Measurements from ENCODE around the gene TXNRD3. TPM values are rescaled to one million over a fixed set of nuclear protein-coding genes. Genes with fewer than 3 reads are reported as not detected.

TXNRD3 gene
- total and polyA plus RNA-seq, 12 donors: 6.8 to 20.8 (median 10.6) TPM

GRCh38 chr3:126557761-126558160 is 97.2 kb downstream of the TXNRD3 start:
- H3K4me3 ChIP-seq: no peak overlapping the region
- peak in 2 of 7 donors; percentile 8 to 9 for DNase-seq
- no peaks in the 10 kb centered on the region for H3K9me3 ChIP-seq (replicated peaks in 1 of 3)
- TF ChIP-seq POLR2A (IDR thresholded peaks at IDR 0.05) (no peak), CTCF (IDR thresholded peaks at IDR 0.05) (no peak)
- no peaks in the 10 kb centered on the region for H3K4me1 ChIP-seq (replicated peaks in 1 of 2)
- H3K27ac ChIP-seq: no peak overlapping the region
- intact Hi-C loops (cut with DNase I): no loop called here
- WGBS, 4 donors: 48 to 78% (median 71%) methylated on average over 3 to 6 of the region's 6 CpGs
- H3K36me3 ChIP-seq (replicated peaks in 1 of 2): no peaks in the 10 kb centered on the region
- no peaks in the 10 kb centered on the region for H3K27me3 ChIP-seq

GRCh38 chr3:126557415-126557745 is 97.5 kb downstream of the TXNRD3 start:
- 88 to 100% (median 93%) methylated on average over 2 to 11 of the region's 11 CpGs for WGBS, 4 donors
- intact Hi-C loops (cut with DNase I): no loop called here
- H3K27ac ChIP-seq: no peak overlapping the region
- H3K36me3 ChIP-seq (replicated peaks in 1 of 2): no peaks in the 10 kb centered on the region
- no peaks in the 10 kb centered on the region for H3K4me1 ChIP-seq (replicated peaks in 1 of 2)
- DNase-seq: peak in 2 of 7 donors; percentile 10 to 37
- H3K4me3 ChIP-seq: no peak overlapping the region
- H3K9me3 ChIP-seq (replicated peaks in 1 of 3): no peaks in the 10 kb centered on the region
- H3K27me3 ChIP-seq: no peaks in the 10 kb centered on the region
- no peak for TF ChIP-seq CTCF (IDR thresholded peaks at IDR 0.05)
- no peak for TF ChIP-seq POLR2A (IDR thresholded peaks at IDR 0.05)

Small RNA genes within 50 kb of the gene (small RNA-seq; reads per million reads assigned to genes)
- gene RNA5SP138: 0.17 to 0.83 reads per million in 2 donors

Other genes starting within 250 kb of the TXNRD3 start
- gene ZXDC, start 179.2 kb downstream of the TXNRD3 start, total RNA-seq: 10 to 100 TPM; 25.2 to 45.2 (median 32.5) TPM
- gene ZXDC, start 179.2 kb downstream of the TXNRD3 start, polyA plus RNA-seq: 10 to 100 TPM; 16.4 to 18.4 (median 17.4) TPM
- under 1 TPM in 2 of 9 donors, not detected in 7; under 0.01 to 0.22 TPM for gene UROC1, start 137.4 kb downstream of the TXNRD3 start, total RNA-seq
- under 1 TPM in 2 of 3 donors, not detected in 1; 0.03 to 0.04 TPM for gene UROC1, start 137.4 kb downstream of the TXNRD3 start, polyA plus RNA-seq
- gene CHST13, start 131.0 kb downstream of the TXNRD3 start, total RNA-seq: 1 to 10 TPM in 4 of 9 donors, under 1 TPM in 5; 0.22 to 3.0 (median 0.55) TPM
- gene CHST13, start 131.0 kb downstream of the TXNRD3 start, polyA plus RNA-seq: under 1 TPM in 2 of 3 donors, not detected in 1; 0.67 to 0.80 TPM
- not detected for gene C3orf22, start 96.2 kb downstream of the TXNRD3 start, total RNA-seq
- gene C3orf22, start 96.2 kb downstream of the TXNRD3 start, polyA plus RNA-seq: not detected
- 10 to 100 TPM; 10.6 to 22.5 (median 17.5) TPM for gene CHCHD6, start 49.1 kb upstream of the TXNRD3 start, total RNA-seq
- 10 to 100 TPM; 14.9 to 20.0 (median 17.8) TPM for gene CHCHD6, start 49.1 kb upstream of the TXNRD3 start, polyA plus RNA-seq

All from adrenal gland (tissue), 12 donors.